ENCODE results near the gene SH3BP5.

Gene SH3BP5

GRCh38 chr3:15333956-15334263, 1.5 kb upstream of the SH3BP5 start:
- no peak overlapping the region for H3K4me3 ChIP-seq (ENCODE audit: low read depth, low read length)
- no peak for DNase-seq (ENCODE audit: low read depth)
- no peak for TF ChIP-seq POLR2A (IDR thresholded peaks at IDR 0.05; ENCODE audit: extremely low read depth, insufficient read length)
- no peak for TF ChIP-seq MYC (IDR thresholded peaks at IDR 0.05; ENCODE audit: low read depth, low read length)
- no peak for TF ChIP-seq MAX (IDR thresholded peaks at IDR 0.05; ENCODE audit: low read depth, low read length)
- TF ChIP-seq CTCF (IDR thresholded peaks at IDR 0.05; ENCODE audit: low read depth, low read length), result no peak

- no peak overlapping the region for H3K4me3 ChIP-seq (ENCODE audit: low read depth, low read length)
- no peak for DNase-seq (ENCODE audit: low read depth)
- no peak for TF ChIP-seq POLR2A (IDR thresholded peaks at IDR 0.05; ENCODE audit: extremely low read depth, insufficient read length)
- TF ChIP-seq MYC (IDR thresholded peaks at IDR 0.05; ENCODE audit: low read depth, low read length), result no peak
- peak; percentile 53 for TF ChIP-seq MAX (IDR thresholded peaks at IDR 0.05; ENCODE audit: low read depth, low read length)
- no peak for TF ChIP-seq CTCF (IDR thresholded peaks at IDR 0.05; ENCODE audit: low read depth, low read length)
Measured at GRCh38 chr3:15333099-15333955, 941 bp upstream of the SH3BP5 start.

GRCh38 chr3:15331606-15332404, 581 bp downstream of the SH3BP5 start:
- peak; percentile 39 for DNase-seq (ENCODE audit: low read depth)
- peak overlapping the region; percentile 60 for H3K4me3 ChIP-seq (ENCODE audit: low read depth, low read length)
- TF ChIP-seq POLR2A (IDR thresholded peaks at IDR 0.05; ENCODE audit: extremely low read depth, insufficient read length) (no peak), CTCF (IDR thresholded peaks at IDR 0.05; ENCODE audit: low read depth, low read length) (no peak), MYC (IDR thresholded peaks at IDR 0.05; ENCODE audit: low read depth, low read length) (no peak), MAX (IDR thresholded peaks at IDR 0.05; ENCODE audit: low read depth, low read length) (no peak)

GRCh38 chr3:15331072-15331605, 1.2 kb downstream of the SH3BP5 start:
- peak overlapping the region; percentile 60 for H3K4me3 ChIP-seq (ENCODE audit: low read depth, low read length)
- no peak for TF ChIP-seq CTCF (IDR thresholded peaks at IDR 0.05; ENCODE audit: low read depth, low read length)
- no peak for TF ChIP-seq POLR2A (IDR thresholded peaks at IDR 0.05; ENCODE audit: extremely low read depth, insufficient read length)
- no peak for TF ChIP-seq MAX (IDR thresholded peaks at IDR 0.05; ENCODE audit: low read depth, low read length)
- TF ChIP-seq MYC (IDR thresholded peaks at IDR 0.05; ENCODE audit: low read depth, low read length), result no peak
- DNase-seq (ENCODE audit: low read depth), result no peak

GRCh38 chr3:15330031-15330596, 2.3 kb downstream of the SH3BP5 start:
- TF ChIP-seq MAX (IDR thresholded peaks at IDR 0.05; ENCODE audit: low read depth, low read length), result peak; percentile 93
- no peak for TF ChIP-seq POLR2A (IDR thresholded peaks at IDR 0.05; ENCODE audit: extremely low read depth, insufficient read length)
- no peak for TF ChIP-seq CTCF (IDR thresholded peaks at IDR 0.05; ENCODE audit: low read depth, low read length)
- TF ChIP-seq MYC (IDR thresholded peaks at IDR 0.05; ENCODE audit: low read depth, low read length), result peak; percentile 85
- DNase-seq (ENCODE audit: low read depth), result peak; percentile 91

More at GRCh38 chr3:15330031-15330596, 2.3 kb downstream of the SH3BP5 start:
- peak overlapping the region; percentile 60 for H3K4me3 ChIP-seq (ENCODE audit: low read depth, low read length)
